Hepatocyte (in vitro differentiated cells): Measurements from ENCODE around the gene RBP7.

Experiments used
- EZH2 ChIP-seq: fragments of 200-600 bp; sonication (generic); IDR thresholded peaks from 2 replicates; pipeline ENCODE4 v1.6.1; 2016; ENCODE audit warnings: antibody characterized with exemption, mild to moderate bottlenecking, borderline replicate concordance
- EZH2phosphoT487 ChIP-seq: fragments of 200-600 bp; sonication (generic); IDR thresholded peaks from one replicate; pipeline ENCODE4 v1.6.1; 2018; ENCODE audit warnings: antibody characterized with exemption, mild to moderate bottlenecking, low read depth, moderate library complexity; ENCODE audit not compliant: unreplicated experiment, severe bottlenecking
- TF ChIP-seq, protein P1 (sequence below): fragments of 200-600 bp; sonication (generic); IDR thresholded peaks from 2 replicates; pipeline ENCODE4 v1.5.1; 2016; ENCODE audit warnings: antibody characterized with exemption, mild to moderate bottlenecking; ENCODE audit not compliant: poor library complexity

- TF ChIP-seq, protein P1, sequence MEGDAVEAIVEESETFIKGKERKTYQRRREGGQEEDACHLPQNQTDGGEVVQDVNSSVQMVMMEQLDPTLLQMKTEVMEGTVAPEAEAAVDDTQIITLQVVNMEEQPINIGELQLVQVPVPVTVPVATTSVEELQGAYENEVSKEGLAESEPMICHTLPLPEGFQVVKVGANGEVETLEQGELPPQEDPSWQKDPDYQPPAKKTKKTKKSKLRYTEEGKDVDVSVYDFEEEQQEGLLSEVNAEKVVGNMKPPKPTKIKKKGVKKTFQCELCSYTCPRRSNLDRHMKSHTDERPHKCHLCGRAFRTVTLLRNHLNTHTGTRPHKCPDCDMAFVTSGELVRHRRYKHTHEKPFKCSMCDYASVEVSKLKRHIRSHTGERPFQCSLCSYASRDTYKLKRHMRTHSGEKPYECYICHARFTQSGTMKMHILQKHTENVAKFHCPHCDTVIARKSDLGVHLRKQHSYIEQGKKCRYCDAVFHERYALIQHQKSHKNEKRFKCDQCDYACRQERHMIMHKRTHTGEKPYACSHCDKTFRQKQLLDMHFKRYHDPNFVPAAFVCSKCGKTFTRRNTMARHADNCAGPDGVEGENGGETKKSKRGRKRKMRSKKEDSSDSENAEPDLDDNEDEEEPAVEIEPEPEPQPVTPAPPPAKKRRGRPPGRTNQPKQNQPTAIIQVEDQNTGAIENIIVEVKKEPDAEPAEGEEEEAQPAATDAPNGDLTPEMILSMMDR = no peak
- TF ChIP-seq EZH2 = no peak
- no peak for TF ChIP-seq EZH2phosphoT487
These were observed 17.0 kb downstream of the RBP7 start for GRCh38 chr1:10014016-10014415.
